Stimulated activated CD4-positive, alpha-beta T cell treated with anti-CD3 and anti-CD28 coated beads, Interleukin-4, amount 100 ng/mL, for 48 hours (primary cell): Measurements from ENCODE around the gene RNF144A.
"Not testable (repeated sequence)": the region's sequence is repeated elsewhere in the genome, so short reads cannot be mapped to it uniquely, and the experiment has no call there.

Experiments used
- DNase-seq, 2 donors: peaks; one replicate each; pipeline ENCODE4 v3.0.0-alpha.2; 2020; ENCODE audit warnings: low read depth in 2 of 2

The RNF144A gene, protein sequence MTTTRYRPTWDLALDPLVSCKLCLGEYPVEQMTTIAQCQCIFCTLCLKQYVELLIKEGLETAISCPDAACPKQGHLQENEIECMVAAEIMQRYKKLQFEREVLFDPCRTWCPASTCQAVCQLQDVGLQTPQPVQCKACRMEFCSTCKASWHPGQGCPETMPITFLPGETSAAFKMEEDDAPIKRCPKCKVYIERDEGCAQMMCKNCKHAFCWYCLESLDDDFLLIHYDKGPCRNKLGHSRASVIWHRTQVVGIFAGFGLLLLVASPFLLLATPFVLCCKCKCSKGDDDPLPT

DNA sequence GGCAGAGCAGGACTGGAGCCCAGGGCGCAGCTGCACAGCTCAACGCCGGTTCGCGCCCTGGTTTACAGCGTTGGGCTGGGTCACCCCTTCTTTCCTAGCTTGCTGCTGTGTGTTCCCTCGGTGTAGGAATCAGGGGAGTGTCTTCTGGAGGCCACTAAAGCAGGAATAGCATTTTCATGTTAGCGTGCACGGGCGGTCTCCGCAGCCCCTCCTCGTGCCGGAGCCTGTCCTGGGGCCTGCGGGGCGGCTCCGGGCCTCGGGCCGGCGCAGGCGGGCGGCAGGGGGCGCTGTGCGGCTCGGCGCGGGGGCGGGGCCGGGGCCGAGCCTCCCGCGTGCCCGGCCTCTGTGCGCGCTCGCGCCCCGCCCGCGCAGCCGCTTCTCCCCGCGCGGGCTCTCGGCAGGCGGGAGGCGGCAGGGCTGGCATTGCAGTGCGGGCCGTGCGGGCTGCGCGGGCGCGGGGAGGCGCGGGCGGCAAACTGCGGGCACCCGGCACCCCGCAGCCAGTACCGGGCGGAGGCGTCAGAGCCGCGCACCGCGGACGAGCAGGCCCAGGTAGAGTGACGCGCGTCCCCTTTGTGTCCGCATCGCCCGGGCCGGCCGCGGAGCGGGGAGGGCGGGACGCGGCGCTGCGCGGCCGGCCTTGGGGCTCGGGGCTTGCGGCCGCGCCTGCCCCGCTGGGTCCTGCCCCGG, at the start of gene RNF144A:
RNF144A (plus strand) TSS at position 342 of the 690 bp plus-strand sequence. CDS start 79,515 bp downstream, outside the sequence.
- DNase-seq, result peak; percentile 64 to 75

DNA sequence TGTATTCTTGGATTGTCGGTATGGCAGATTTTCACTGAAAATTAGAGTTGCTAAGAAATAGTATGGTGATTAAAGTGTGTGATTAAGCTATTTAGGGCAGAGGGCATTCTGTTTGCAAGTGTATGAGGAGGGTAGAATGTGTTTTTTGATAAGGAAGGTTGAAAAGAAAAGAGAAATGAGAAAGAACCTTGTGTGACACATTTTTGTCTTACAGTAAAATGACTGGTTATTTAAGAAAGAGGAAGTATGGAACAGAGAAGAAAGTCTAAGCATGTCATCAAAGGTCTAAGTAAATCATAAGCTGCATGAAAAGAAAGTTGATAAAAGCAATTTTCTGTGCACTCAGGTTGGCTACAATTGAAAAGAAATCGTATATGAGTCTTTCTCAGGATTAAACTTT, 44.8 kb upstream of the RNF144A start:
- DNase-seq, result no peak

DNA sequence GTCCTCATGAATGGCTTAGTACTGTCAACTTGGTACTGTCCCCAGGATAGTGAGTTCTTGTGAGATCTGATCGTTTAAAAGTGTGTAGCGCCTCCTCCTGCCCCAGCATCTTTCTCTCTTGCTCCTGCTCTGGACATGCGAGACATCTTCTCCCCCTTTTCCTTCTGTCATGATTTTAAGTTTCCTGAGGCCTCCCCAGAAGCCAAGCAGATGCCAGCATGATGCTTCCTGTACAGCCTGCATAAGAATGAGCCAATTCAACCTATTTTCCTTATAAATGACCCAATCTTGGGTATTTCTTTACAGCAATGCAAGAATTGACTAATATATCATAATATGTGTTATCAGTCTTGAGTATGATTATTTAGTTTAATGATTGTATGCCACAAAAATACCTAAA, 43.2 kb upstream of the RNF144A start:
- DNase-seq, result no peak

DNA sequence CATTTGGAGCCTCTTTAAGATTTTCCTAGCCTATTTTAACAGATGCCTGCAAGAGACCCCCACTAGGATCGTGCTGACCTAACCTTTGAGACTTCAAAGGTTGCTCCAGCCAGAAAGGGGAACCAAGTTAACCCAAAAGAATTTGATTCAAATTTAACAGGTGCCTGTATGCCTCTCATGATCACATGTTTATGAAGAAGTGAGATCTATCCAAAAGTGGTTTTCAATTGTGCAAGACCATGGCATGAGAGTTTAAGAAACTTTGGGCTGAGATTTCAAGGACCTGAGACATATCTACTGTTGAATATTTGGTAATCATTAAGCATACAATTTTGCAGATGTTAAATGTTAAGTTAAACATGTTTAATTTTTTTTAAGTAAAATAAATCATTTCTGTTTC, 40.9 kb upstream of the RNF144A start:
- no peak for DNase-seq

DNA sequence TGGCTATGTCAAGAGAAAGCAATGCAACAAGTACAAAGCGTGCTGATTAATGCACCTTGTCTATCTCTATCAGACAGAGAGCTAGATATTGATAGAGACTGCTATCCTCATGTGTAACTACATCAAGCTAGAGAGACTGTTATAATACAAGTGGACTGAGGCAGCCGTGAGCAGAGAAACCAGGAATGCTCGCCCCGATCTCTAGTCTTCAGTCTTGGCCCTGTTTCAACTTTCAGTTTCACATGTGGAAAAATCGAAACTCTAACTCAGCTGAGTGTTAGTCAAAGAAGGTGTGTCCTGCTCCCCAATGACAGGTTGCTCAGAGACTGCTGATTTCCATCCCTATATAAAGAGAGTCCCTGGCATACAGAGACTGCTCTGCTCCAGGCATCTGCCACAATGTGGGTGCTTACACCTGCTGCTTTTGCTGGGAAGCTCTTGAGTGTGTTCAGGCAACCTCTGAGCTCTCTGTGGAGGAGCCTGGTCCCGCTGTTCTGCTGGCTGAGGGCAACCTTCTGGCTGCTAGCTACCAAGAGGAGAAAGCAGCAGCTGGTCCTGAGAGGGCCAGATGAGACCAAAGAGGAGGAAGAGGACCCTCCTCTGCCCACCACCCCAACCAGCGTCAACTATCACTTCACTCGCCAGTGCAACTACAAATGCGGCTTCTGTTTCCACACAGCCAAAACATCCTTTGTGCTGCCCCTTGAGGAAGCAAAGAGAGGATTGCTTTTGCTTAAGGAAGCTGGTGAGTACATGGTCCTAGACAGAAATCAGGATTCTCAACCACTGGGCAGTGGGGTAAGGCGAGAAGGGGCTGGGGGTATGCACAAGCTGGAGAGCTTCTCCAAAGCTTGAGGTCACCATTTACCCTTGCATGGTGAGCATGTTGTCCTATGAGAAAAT, 39.6 kb upstream of the RNF144A start, which contains the start of gene RSAD2:
RSAD2 (plus strand) TSS at position 376 of the 903 bp plus-strand sequence; CDS start at position 400, 24 bp downstream.
- DNase-seq, result no peak

DNA sequence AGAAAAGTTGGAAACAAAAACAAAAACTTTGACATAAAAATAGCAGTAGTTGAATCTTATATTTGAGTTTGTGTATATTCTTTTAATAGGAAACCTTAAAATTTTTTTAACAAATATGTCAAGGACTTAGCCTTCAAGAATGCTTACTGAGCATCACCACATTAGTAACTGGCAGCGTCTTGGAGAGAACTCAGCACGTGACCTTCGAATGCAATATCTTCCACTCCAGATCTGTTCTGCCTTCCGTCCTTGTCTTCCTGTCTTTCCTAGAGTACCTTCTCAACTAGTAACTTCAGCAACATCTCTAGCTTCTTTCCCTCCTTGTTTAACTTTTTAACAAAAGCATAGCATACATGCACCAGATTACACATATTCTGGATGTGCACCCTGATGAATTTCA, 38.7 kb upstream of the RNF144A start:
- DNase-seq, result no peak

DNA sequence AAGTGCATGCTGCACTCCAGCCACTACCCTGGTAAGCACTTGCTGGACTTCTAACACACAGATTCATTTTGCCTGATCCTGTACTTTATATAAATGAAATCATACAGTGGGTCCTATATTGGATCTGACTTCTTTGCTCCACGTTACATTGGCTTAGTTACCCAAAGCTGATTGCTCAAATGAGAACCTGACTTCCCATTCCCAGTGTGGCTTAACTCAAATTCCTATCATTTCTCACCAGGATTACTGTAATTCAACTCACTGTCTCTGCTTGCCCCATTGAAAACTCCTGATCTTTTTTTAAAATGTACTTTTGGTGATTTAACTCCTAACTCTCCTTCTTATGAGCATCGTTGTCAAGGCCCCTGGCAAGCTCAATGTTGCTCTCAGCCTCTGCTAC, 38.2 kb upstream of the RNF144A start:
- no peak for DNase-seq

DNA sequence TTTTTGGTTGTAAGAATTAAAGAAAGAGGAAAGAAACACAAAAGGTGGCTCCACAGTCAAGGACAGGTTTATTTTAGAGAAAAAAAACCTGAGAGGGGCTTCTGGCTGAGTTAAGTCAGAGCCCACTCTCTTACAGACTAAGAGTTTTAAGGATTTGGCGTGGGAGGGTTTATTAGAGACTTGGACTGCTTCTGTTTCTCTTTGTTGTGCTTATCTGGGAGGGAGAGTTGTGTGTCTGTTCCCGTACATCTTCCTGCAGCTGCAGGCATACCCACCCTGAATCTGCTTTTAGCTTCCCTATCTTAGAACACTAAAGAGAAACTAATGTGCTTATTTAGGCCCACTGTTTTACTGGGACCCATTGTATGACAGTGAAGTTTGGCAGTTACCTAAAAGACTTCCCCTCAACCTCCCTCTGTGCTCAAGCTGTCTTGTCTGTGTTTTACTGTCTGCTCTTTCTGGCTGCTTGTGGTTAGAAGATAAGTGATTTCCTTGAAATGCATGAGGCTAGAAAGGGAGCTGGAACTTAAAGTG, 36.9 kb upstream of the RNF144A start:
- no peak for DNase-seq

DNA sequence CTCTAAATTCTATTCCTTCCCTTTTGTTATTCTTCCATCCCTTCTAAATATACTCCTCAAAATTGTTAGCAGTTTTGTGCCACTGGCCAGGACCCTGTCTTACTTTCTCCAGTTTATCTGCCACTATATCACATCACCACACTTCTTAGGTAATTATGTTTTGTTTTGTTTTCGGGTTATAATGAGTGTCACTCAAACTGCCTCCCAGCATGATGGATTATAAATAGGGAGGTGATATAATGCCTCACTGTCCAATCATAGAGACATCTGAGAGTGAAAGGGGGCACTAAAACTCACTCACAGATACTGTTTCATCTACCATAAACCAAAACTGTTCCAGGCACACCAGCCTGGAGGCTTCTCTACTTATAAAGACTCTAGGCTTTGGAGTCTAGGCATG, 36.2 kb upstream of the RNF144A start:
- no peak for DNase-seq

DNA sequence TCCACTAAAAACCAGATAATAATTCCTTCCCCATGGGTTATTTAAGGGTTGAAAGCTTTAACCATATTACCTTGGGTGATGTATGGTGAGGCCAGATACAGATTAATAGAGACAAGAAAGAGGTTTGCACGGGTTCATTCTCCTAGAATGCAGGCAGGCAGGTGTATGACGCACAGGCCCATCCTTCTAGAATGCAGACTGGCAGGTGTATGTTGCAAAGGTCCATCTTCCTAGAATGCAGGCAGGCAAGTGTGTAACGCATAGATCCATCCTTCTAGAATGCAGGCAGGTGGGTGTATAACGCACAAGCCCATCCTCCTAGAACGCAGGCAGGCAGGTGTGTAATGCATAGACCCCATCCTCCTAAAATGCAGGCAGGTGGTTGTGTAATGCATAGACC, 35.7 kb upstream of the RNF144A start:
- no peak for DNase-seq

DNA sequence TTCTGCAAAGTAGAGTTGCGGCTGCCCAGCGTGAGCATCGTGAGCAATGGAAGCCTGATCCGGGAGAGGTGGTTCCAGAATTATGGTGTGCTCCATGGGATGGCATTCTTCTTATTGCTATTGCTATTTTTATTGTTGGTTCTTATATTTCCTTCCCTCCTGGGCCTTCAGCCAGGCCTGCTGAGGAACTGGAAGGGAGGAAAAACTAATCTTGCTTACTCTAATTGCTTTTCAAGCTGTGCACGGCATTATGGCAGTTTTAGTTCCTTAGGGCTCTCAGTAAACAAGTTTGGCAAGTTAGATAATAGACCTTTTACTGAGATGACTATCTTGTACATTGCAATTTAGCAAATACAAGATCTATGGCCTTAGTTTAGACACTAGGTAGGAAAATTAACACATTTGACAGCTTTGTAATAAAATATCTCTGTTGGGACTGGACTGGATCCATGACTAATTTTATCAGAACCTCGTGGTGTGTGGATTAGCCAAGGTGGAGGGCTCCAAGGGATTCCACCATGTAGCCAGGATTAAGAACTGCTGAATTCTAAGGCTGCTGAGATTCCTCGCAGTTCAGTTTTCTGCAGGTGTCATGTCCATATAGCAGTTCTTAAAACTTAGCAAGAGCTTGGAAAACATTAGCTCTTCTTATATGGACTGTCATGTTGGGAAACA, 33.6 kb upstream of the RNF144A start:
- DNase-seq, result no peak

DNA sequence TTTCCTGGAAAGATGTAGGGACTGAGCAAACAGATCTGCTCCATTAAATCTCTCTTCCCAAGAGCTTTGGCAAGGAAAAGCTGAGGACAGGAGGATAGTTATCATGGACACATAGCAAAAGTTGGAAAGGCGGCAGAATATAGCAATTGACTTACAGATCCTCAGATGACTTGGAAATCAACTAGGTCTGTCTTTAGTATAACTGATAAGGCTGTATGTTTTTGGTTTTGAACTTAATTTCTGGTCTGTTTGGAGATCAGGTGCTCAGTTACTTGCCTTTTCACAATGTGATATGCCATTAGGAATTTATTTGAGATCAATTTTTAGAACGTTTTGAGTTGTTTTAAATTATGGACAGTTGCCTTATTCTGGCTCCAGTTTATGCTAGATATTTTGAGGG, 31.7 kb upstream of the RNF144A start:
- DNase-seq, result no peak

DNA sequence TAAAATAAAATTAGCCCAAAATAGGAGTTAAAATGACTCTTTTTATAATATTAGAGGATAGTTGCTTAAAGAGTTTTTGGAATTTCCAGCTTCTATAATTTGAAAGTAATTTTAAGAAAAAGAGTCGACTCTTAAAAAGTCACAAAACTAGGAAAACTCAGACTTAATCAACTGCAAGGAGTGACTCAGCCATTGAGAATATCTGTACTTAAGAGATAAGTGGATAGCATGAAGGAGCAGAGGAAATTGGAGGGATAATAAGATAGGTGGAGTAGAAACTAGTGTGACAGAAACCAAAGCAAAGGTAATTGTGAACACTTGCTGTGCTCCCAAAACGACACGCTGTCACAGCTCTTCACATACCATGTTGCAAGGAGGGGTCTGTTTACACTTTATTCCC, 31.2 kb upstream of the RNF144A start:
- no peak for DNase-seq

DNA sequence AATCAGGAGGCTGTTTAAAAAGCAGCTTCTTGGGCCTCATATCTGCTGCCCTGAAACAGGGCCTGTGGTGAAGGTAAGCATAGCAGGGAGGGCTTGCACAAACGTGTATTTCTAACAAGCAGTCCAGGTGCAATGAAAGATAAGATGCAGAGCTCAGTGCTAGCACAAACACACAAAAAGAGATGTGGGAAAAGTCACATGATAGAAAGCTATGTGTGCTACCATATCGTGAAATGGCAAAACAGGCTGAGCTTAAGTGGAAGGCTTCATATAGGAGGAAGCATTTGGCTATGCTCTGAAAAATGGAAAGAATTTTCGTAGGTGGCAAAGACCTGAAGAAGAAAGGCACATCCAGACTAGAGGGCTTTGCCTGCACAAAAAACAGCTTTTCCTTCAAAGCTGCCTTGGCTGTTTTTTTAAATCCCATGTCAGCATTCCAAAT, 29.4 kb upstream of the RNF144A start:
- DNase-seq, result no peak

DNA sequence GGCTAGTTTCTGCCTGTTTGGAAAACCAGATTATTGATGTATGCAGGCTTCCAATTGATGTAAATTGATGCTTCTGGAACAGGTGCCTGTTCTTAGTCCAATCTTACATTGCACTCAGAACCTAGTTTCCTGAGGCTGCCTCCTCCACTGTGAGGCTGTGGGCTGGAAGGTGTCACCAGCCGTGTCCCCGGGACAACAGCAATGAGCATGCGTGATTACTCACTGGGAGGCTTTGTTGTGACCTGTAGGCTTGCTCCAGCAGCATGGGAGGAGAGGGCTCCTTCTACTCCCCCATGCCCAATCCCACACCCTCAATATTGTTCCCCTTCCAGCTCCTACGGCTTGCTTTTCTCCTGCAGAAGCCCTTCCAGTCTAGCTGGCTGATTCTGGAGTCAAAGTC, 28.5 kb upstream of the RNF144A start:
- no peak for DNase-seq

DNA sequence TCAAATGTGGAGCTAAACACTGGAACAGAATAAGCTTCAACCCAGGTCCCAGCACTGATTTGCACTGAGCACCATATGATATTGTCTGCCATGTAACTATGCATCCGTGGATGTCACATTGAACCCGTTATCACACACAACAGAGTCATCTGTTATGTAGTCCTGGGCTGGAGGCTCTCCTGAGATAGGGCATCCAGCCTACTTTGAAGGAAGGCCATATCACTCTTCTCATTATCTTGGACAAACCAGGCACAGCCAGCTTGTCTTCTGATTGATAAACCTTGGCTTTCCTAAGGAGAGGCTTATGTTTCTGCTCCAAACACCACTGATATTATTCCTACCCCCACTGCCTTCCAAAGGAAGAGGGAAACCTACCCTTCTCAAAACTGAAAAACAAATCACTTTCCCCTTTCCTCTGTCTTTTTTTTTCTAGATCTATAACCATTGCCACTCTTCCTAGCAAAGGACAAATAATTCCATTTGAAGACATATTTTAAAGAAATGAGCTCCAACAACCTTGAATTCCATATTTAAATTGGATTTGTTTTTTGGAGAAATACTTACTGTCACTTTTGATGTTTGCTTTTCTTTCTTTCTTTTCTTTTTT, 23.2 kb upstream of the RNF144A start:
- DNase-seq, result no peak

DNA sequence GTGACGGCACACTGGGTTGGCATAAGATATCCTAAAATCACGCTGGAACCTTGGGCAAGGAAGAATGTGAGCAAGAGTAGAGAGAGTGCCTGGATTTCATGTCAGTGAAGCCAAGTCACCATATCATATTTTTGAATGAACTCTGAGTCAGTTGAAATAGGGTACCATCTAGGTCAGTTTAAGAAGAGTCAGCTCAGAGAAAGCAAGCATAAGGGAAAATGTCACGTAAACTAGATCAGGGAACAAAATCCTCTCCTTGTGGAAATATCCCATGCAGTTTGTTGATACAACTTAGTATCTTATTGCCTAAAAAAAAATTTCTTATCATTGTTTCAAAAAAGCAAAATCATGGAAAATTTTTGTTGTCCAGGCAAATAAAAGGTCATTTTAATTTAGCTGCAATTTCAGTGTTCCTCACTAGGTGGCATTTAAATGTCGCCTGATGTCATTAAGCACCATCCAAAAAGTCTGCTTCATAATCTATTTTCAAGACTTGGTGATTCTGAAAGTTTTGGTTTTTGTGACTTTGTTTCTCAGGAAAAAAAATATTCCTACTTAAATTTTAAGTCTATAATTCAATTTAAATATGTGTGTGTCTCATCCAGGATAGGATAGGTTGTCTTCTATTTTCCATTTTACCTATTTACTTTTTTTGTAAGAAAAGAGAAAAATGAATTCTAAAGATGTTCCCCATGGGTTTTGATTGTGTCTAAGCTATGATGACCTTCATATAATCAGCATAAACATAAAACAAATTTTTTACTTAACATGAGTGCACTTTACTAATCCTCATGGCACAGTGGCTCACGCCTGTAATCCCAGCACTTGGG, 20.1 kb upstream of the RNF144A start:
- DNase-seq, result no peak

DNA sequence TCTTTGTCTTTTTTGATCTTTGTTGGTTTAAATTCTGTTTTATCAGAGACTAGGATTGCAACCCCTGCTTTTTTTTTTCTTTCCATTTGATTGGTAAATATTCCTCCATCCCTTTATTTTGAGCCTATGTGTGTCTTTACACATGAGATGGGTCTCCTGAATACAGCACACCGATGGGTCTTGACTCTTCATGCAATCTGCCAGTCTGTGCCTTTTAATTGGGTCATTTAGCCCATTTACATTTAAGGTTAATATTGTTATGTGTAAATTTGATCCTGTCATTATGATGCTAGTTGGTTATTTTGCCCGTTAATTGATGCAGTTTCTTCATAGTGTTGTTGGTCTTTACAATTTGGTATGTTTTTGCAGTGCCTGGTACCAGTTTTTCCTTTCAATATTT, 14.6 kb upstream of the RNF144A start:
- not testable (repeated sequence) for DNase-seq

DNA sequence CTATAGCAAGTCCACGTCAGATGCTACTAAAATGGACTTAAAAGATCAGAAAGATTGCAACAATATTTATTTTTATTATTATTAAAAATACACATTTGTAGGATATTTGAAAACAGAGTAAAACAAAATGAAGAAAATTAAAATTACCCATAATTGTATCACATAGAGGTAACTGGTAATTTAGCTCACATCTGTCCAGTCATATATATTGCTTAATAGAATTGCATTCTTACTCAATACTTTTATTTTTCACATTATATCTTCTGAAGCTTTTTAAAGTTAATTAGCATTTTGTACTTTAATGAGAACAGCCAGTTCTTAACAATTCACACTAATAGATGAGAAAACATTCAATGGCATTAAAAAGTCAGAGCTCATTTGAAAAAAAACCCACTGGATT, 11.5 kb upstream of the RNF144A start:
- no peak for DNase-seq

DNA sequence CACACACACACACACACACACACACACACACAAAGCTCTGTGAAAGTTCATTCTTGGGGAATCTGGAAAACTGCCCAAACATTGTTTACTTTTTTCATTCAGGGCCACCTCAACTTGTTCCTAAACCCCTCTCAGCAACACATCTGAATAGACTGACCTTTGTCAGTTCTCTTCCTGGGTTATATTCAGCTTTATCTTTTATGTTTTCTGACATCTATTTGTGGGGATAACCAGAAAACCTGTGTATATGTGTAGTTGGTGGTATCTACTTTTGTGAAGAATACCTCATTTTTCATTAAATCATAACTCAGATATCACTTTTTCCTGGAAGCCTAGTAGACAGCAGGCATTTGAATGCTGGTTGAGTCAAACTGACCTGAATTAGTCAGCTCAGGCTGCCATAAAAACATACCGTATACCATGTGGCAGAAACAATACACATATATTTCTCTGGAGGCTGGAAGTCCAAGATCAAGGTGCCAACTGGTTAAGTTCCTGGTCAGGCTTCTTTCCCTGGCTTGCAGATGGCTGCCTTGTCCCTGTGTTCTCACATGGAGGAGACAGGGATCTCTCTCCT, 11.0 kb upstream of the RNF144A start:
- no peak for DNase-seq
